NCI-H187 (cell line): ENCODE results near the gene MELTF.
"Not testable (repeated sequence)": the region's sequence is repeated elsewhere in the genome, so short reads cannot be mapped to it uniquely, and the experiment has no call there.

Experiments used
- DNase-seq, 2 experiments: peaks; one replicate each; lab custom pipeline; 2025; lab: John Stamatoyannopoulos, UW

MELTF gene

GRCh38 chr3:197029511-197030167, at the start of gene MELTF:
Gene MELTF, minus strand, starts transcription at chr3:197029817. Its CDS starts 115 bp downstream, at chr3:197029702.
- no peak for DNase-seq

GRCh38 chr3:197076415-197076814, 46.8 kb upstream of the MELTF start:
- no peak for DNase-seq

- DNase-seq: no peak
Observed at GRCh38 chr3:197068077-197068476, 38.5 kb upstream of the MELTF start.

GRCh38 chr3:197064771-197065170, 35.2 kb upstream of the MELTF start:
- DNase-seq: no peak

- DNase-seq: no peak
Observed at GRCh38 chr3:197062446-197062845, 32.8 kb upstream of the MELTF start.

GRCh38 chr3:197051637-197052036, 22.0 kb upstream of the MELTF start:
- not testable (repeated sequence) for DNase-seq

- DNase-seq: no peak
Observed at GRCh38 chr3:197050511-197050910, 20.9 kb upstream of the MELTF start.

- DNase-seq: no peak
Observed at GRCh38 chr3:197042539-197042938, 12.9 kb upstream of the MELTF start.

GRCh38 chr3:197041875-197042488, 12.4 kb upstream of the MELTF start:
- no peak for DNase-seq

GRCh38 chr3:197040658-197041057, 11.0 kb upstream of the MELTF start:
- DNase-seq: no peak

GRCh38 chr3:197038679-197039462, 9.3 kb upstream of the MELTF start:
- DNase-seq: no peak

GRCh38 chr3:197035577-197035976, 6.0 kb upstream of the MELTF start:
- DNase-seq: no peak

- DNase-seq: not testable (repeated sequence)
Observed at GRCh38 chr3:197034778-197035177, 5.2 kb upstream of the MELTF start.

GRCh38 chr3:197033764-197034163, 4.1 kb upstream of the MELTF start:
- DNase-seq: not testable (repeated sequence)

- DNase-seq: no peak
Observed at GRCh38 chr3:197031315-197032285, 2.0 kb upstream of the MELTF start.

- no peak for DNase-seq
Observed at GRCh38 chr3:197030379-197031314, 1.0 kb upstream of the MELTF start.

GRCh38 chr3:197028728-197029510, 698 bp downstream of the MELTF start:
- no peak for DNase-seq

- no peak for DNase-seq
Observed at GRCh38 chr3:197027896-197028727, 1.5 kb downstream of the MELTF start.
